ENCODE measurements around the gene R3HDM1.

DNA sequence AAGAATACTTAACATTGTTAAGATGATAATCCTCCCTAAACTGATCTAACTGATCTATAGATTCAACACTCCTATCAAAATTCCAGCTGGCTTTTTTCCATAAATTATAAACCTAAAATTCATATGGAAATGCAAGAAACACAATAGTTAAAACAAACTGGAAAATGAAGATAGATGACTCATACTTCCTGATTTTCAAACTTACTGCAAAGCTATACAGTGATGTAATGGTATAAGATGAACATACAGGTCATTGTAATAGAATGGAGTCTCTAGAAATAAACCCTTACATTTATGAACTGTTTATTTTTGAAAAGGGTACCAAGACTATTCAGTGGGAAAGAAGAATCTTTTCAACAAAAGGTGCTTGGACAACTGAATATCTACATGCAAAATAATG, 242.6 kb downstream of the R3HDM1 start:
- TF ChIP-seq, protein P1, sequence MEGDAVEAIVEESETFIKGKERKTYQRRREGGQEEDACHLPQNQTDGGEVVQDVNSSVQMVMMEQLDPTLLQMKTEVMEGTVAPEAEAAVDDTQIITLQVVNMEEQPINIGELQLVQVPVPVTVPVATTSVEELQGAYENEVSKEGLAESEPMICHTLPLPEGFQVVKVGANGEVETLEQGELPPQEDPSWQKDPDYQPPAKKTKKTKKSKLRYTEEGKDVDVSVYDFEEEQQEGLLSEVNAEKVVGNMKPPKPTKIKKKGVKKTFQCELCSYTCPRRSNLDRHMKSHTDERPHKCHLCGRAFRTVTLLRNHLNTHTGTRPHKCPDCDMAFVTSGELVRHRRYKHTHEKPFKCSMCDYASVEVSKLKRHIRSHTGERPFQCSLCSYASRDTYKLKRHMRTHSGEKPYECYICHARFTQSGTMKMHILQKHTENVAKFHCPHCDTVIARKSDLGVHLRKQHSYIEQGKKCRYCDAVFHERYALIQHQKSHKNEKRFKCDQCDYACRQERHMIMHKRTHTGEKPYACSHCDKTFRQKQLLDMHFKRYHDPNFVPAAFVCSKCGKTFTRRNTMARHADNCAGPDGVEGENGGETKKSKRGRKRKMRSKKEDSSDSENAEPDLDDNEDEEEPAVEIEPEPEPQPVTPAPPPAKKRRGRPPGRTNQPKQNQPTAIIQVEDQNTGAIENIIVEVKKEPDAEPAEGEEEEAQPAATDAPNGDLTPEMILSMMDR (conservative IDR thresholded peaks at IDR 0.05; ENCODE audit: low read length), result no peak
- no peak for TF ChIP-seq EZH2phosphoT487 (IDR thresholded peaks at IDR 0.05; ENCODE audit: borderline replicate concordance, low read depth, low read length)
